ENCODE data around the gene SLC47A2.

The SLC47A2 gene

GRCh38 chr17:19648475-19649273 is 67.7 kb downstream of the SLC47A2 start, which contains the start of gene ALDH3A2:
Gene ALDH3A2, plus strand, starts transcription at chr17:19648751. Its CDS starts 221 bp downstream, at chr17:19648972.
- WGBS, 2 experiments (ENCODE audit: insufficient coverage in 2 of 2): 0% methylated on average over 38 to 47 of the region's 71 CpGs
- H3K4me1 ChIP-seq (ENCODE audit: control insufficient read depth, insufficient read depth, low read length, poor library complexity, severe bottlenecking): peaks cover 16% of the 10 kb centered on the region
- peak within 1 kb of the TSS; percentile 25 for H3K27ac ChIP-seq (ENCODE audit: low read depth, low read length, severe bottlenecking)
- no peaks in the 10 kb centered on the region for H3K9me3 ChIP-seq (ENCODE audit: control insufficient read depth, low read length)
- peak within 1 kb of the TSS; percentile 62 for H3K4me3 ChIP-seq (ENCODE audit: extremely low read depth, insufficient read depth, low read length, poor library complexity, severe bottlenecking)
- peaks cover 4% of the 10 kb centered on the region for H3K36me3 ChIP-seq (ENCODE audit: control insufficient read depth, insufficient read depth, low read length)

DNA sequence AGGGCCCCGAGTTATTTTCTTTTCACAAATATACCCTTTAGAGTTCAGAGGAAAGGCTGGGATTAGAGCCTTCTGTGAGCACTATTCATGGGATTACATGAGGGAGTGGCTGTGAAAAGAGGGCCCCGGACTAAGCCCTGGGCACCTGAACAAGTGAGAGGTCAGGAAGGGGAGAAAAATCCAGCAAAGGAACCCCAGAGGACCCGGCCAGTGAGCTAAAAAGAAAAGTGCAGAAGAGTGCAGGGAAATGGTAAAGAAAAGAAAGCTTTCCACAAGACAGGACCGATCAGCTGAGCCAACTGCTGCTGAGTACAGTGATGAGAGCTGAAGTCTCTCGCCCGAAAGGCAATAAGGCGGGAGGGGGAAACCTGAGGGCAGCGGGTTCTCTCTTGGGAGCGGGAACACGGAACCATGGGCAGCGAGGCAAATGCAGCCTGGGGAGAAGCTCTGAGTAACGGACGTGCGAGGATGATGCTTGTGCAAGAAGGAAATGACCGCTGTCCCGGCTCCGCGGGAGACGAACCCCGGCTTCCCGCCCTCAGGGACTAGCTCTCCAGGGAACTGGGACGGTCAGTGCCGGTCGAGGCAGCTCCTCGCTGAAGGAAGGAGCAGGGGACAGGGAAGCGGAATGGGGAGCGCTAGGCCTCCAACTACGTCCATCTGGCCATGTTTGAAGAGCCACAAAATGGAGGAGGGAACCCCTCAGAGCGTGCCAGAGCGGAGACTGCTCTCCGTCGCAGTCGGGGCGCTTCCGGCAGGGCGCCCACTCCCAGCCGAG is 68.5 kb downstream of the SLC47A2 start:
- peak overlapping the region; percentile 25 for H3K27ac ChIP-seq (ENCODE audit: low read depth, low read length, severe bottlenecking)
- WGBS, 2 experiments (ENCODE audit: insufficient coverage in 2 of 2): 1% methylated on average over 25 to 36 of the region's 37 CpGs
- peak overlapping the region; percentile 62 for H3K4me3 ChIP-seq (ENCODE audit: extremely low read depth, insufficient read depth, low read length, poor library complexity, severe bottlenecking)
- H3K36me3 ChIP-seq (ENCODE audit: control insufficient read depth, insufficient read depth, low read length): peaks cover 1% of the 10 kb centered on the region
- no peaks in the 10 kb centered on the region for H3K9me3 ChIP-seq (ENCODE audit: control insufficient read depth, low read length)
- peaks cover 16% of the 10 kb centered on the region for H3K4me1 ChIP-seq (ENCODE audit: control insufficient read depth, insufficient read depth, low read length, poor library complexity, severe bottlenecking)

DNA sequence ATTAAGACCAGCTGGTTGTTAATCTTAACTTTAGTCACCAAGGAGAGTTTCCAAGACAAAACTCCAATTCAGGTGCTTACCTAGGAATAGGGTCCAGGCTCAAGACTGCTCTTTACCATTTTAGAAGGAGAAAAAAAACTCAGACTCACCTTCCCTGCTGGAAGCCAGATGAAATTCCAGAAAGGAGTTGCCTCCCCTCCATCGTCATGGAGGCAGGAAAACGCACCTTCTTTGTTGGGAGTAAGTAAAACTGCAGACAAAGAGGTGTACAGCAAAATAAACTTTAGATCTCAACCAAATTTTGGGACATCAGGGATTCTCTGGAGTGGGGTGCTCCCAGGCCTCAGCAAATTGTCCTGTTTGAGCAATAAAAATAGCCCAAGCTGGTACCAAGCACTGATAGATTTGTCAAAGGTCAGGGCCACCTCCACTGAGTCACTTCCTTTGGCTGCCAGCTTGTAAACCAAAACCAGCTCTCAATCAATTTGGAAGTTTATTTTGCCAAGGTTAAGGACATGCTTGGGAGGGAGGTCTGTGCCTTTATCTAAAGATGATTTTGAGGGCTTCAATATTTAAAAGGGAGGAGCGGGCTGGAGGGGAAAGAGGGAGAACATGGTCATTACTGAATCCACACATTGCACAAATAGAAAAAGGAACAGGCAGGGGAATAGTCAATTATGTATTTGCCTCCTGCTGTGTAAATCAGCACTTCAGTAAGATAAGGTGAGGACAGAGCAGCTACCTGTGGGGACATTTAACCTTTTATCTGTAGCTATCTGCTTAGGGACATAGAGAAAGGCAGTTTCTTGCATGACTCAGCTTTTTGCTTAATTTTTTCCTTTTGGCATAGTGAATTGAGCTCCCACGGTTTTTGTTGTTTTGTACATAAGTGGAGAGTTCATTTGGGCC is 69.3 kb downstream of the SLC47A2 start:
- Histone ChIP-seq H3K36me3 (ENCODE audit: control insufficient read depth, insufficient read depth, low read length) (no peaks in the 10 kb centered on the region), H3K4me1 (ENCODE audit: control insufficient read depth, insufficient read depth, low read length, poor library complexity, severe bottlenecking) (peaks cover 16% of the 10 kb centered on the region), H3K9me3 (ENCODE audit: control insufficient read depth, low read length) (no peaks in the 10 kb centered on the region), H3K4me3 (ENCODE audit: extremely low read depth, insufficient read depth, low read length, poor library complexity, severe bottlenecking) (peak overlapping the region; percentile 62), H3K27ac (ENCODE audit: low read depth, low read length, severe bottlenecking) (peak overlapping the region; percentile 25)
- WGBS, 2 experiments (ENCODE audit: insufficient coverage in 2 of 2): 24% methylated on average over 2 of the region's 4 CpGs; no CpG with 5 or more reads in 1 of the 2 experiments

DNA sequence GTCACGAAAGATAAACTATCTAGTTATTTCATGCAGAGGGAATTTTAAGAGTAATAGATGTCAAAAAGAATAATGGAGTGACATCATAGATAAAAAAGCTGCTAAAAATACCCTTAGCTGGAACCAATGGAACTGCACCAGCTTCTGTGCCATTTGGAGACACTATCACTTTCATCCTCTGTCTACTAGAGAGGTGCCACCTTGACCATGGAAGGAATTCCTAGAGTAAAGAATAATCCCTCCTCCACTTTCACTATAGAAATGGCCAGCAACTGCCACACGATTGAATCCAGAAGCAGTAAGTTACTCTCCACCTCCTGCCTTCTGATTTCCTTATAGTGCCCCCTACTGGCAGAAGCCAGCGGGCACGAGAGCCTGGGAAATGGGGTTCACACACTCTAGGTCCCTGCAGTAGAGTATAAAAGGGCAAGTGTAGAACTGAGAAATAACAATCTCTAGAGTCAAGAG is 70.6 kb downstream of the SLC47A2 start:
- 56% methylated on average over 2 of the region's 4 CpGs; no CpG with 5 or more reads in 1 of the 2 experiments for WGBS, 2 experiments (ENCODE audit: insufficient coverage in 2 of 2)
- Histone ChIP-seq H3K36me3 (ENCODE audit: control insufficient read depth, insufficient read depth, low read length) (no peaks in the 10 kb centered on the region), H3K9me3 (ENCODE audit: control insufficient read depth, low read length) (no peaks in the 10 kb centered on the region), H3K4me1 (ENCODE audit: control insufficient read depth, insufficient read depth, low read length, poor library complexity, severe bottlenecking) (peaks cover 16% of the 10 kb centered on the region), H3K4me3 (ENCODE audit: extremely low read depth, insufficient read depth, low read length, poor library complexity, severe bottlenecking) (no peak overlapping the region), H3K27ac (ENCODE audit: low read depth, low read length, severe bottlenecking) (no peak overlapping the region)

DNA sequence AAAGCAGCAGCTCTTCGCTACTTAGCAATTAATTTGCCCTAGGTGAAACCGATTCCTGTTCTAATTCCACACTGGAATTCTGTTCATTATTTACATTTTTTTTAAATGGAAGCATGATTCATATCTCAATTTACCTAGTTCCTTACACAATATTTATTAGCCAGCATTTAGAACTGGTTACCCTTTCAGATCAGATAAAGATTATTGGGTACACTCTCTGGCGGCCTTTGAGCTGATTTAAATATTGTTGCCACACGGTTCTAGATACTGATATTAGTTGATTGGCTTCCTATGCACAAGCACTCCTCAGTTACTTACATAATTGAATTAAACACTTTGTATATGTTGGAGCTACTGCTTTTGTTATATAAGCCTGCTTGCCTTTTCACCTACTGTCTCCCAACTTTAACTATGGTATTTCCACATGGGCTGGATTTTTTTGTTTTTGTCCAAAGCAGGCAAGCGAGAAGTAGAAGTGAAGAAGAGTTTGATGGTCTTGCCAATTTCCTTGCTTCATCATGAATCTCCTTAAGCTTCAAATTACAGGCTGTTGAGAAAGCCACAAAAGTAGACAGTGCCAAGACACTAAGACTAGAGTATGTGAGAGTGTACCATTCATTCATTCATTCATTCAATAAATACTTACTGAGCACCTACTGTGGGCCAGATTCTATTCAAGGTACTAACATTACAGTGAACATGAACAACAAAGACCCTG is 71.7 kb downstream of the SLC47A2 start:
- H3K27ac ChIP-seq (ENCODE audit: low read depth, low read length, severe bottlenecking): no peak overlapping the region
- no peaks in the 10 kb centered on the region for H3K9me3 ChIP-seq (ENCODE audit: control insufficient read depth, low read length)
- WGBS, 2 experiments (ENCODE audit: insufficient coverage in 2 of 2): 100% methylated on average over 2 of the region's 5 CpGs; no CpG with 5 or more reads in 1 of the 2 experiments
- H3K4me1 ChIP-seq (ENCODE audit: control insufficient read depth, insufficient read depth, low read length, poor library complexity, severe bottlenecking): peaks cover 16% of the 10 kb centered on the region
- no peaks in the 10 kb centered on the region for H3K36me3 ChIP-seq (ENCODE audit: control insufficient read depth, insufficient read depth, low read length)
- H3K4me3 ChIP-seq (ENCODE audit: extremely low read depth, insufficient read depth, low read length, poor library complexity, severe bottlenecking): no peak overlapping the region

GRCh38 chr17:19642373-19642893 is 74.0 kb downstream of the SLC47A2 start:
- Histone ChIP-seq H3K36me3 (ENCODE audit: control insufficient read depth, insufficient read depth, low read length) (no peaks in the 10 kb centered on the region), H3K4me3 (ENCODE audit: extremely low read depth, insufficient read depth, low read length, poor library complexity, severe bottlenecking) (no peak overlapping the region), H3K27ac (ENCODE audit: low read depth, low read length, severe bottlenecking) (no peak overlapping the region), H3K4me1 (ENCODE audit: control insufficient read depth, insufficient read depth, low read length, poor library complexity, severe bottlenecking) (peaks cover 12% of the 10 kb centered on the region), H3K9me3 (ENCODE audit: control insufficient read depth, low read length) (no peaks in the 10 kb centered on the region)
- 60% methylated on average over 1 of the region's 5 CpGs; no CpG with 5 or more reads in 1 of the 2 experiments for WGBS, 2 experiments (ENCODE audit: insufficient coverage in 2 of 2)

DNA sequence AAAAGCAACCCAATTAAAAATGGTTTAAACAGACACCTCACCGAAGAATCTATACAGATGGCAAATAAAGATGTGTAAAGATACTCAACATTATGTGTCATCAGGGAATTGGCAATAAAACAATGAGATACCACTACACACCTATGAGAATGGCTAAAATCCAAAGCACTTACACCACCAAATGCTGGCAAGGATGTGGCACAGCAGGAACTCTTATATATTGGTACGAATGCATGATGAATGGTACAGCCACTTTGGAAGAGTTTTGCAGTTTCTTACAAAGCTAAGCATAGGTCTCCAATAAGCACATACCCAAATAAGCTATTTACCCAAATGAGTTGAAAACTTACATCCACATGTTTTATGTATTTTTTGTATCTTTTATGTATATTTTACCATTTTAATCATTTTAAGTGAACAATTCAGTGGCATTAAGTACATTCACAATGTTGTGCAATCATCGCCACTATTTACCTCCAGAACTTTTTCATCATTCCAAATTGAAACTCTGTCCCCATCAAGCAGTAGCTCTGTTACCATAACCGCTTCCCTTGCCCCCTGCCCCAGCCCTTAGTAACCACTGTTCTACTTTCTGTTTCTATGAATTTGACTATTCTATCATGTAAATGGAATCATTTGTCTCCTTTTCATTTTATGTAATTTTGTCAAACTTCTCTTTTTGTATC is 74.6 kb downstream of the SLC47A2 start:
- peaks cover 6% of the 10 kb centered on the region for H3K4me1 ChIP-seq (ENCODE audit: control insufficient read depth, insufficient read depth, low read length, poor library complexity, severe bottlenecking)
- H3K27ac ChIP-seq (ENCODE audit: low read depth, low read length, severe bottlenecking): no peak overlapping the region
- no peaks in the 10 kb centered on the region for H3K36me3 ChIP-seq (ENCODE audit: control insufficient read depth, insufficient read depth, low read length)
- 100% methylated on average over 1 of the region's 4 CpGs for WGBS, 2 experiments (ENCODE audit: insufficient coverage in 2 of 2)
- H3K9me3 ChIP-seq (ENCODE audit: control insufficient read depth, low read length): no peaks in the 10 kb centered on the region
- no peak overlapping the region for H3K4me3 ChIP-seq (ENCODE audit: extremely low read depth, insufficient read depth, low read length, poor library complexity, severe bottlenecking)

DNA sequence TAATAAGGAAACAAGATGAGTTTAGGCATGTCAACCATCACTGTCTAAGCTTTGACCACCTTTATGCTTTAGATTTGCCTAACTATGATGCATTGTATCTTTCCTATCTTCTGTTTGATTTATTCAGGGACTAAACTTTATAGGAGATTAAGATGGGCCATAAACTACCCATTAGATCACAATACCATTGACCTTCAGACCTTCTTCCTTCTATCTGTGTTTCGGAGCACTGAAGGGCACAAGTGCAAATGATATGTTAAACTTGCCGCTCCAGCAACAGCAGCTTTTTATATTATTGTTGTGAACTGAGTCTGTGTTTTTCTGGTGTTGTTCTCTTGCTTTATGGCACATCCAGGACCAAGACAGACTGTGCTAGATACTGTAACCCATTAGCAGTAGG is 84.5 kb downstream of the SLC47A2 start:
- 100% methylated on average over 1 of the region's 2 CpGs; no CpG with 5 or more reads in 1 of the 2 experiments for WGBS, 2 experiments (ENCODE audit: insufficient coverage in 2 of 2)
- no peak overlapping the region for H3K4me3 ChIP-seq (ENCODE audit: extremely low read depth, insufficient read depth, low read length, poor library complexity, severe bottlenecking)
- no peaks in the 10 kb centered on the region for H3K9me3 ChIP-seq (ENCODE audit: control insufficient read depth, low read length)
- H3K27ac ChIP-seq (ENCODE audit: low read depth, low read length, severe bottlenecking): no peak overlapping the region
- H3K36me3 ChIP-seq (ENCODE audit: control insufficient read depth, insufficient read depth, low read length): no peaks in the 10 kb centered on the region
- no peaks in the 10 kb centered on the region for H3K4me1 ChIP-seq (ENCODE audit: control insufficient read depth, insufficient read depth, low read length, poor library complexity, severe bottlenecking)

DNA sequence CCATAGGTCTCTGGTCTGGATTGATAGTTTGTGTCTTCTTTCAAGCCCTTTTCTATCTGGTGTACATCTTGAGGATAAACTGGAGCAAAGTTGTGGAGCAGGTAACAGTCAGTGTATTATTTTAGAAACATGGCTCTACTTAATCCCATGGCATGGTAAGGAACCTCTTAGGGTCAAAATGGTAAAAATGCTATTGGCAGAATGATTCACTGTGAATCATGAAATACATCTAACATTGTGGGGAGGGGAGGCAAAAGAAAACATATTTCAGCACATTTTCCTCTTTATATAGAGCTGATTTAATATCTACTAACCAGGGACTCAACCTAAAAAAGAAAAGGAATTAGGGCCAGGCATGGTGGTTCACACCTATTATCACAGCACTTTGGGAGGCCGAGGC is 85.7 kb downstream of the SLC47A2 start:
- H3K9me3 ChIP-seq (ENCODE audit: control insufficient read depth, low read length): no peaks in the 10 kb centered on the region
- H3K4me1 ChIP-seq (ENCODE audit: control insufficient read depth, insufficient read depth, low read length, poor library complexity, severe bottlenecking): no peaks in the 10 kb centered on the region
- H3K4me3 ChIP-seq (ENCODE audit: extremely low read depth, insufficient read depth, low read length, poor library complexity, severe bottlenecking): no peak overlapping the region
- no CpG with 5 or more reads among the region's 1 CpG for WGBS, 2 experiments (ENCODE audit: insufficient coverage in 2 of 2)
- H3K36me3 ChIP-seq (ENCODE audit: control insufficient read depth, insufficient read depth, low read length): no peaks in the 10 kb centered on the region
- H3K27ac ChIP-seq (ENCODE audit: low read depth, low read length, severe bottlenecking): no peak overlapping the region
